Skeletal muscle tissue (tissue), 4 donors: Measurements from ENCODE around the gene CDK5RAP2. TPM values are rescaled to one million over a fixed set of nuclear protein-coding genes. Genes with fewer than 3 reads are reported as not detected.

ENCODE experiments used
- H3K27ac ChIP-seq: one replicate; pipeline ENCODE4 v1.7.0; 2013; ENCODE audit warnings: mild to moderate bottlenecking, low read depth, low read length, inconsistent platforms
- H3K27me3 ChIP-seq, 3 donors: one replicate each; pipeline ENCODE4 v1.7.0; 2013; ENCODE audit warnings: low read length in 3 of 3; ENCODE audit not compliant: control insufficient read depth in 3 of 3, insufficient read depth in 3 of 3
- H3K36me3 ChIP-seq, 3 donors: one replicate each; pipeline ENCODE4 v1.7.0; 2013; ENCODE audit warnings: low read length in 3 of 3; ENCODE audit not compliant: control insufficient read depth in 3 of 3, insufficient read depth in 3 of 3
- H3K4me1 ChIP-seq, 3 donors: one replicate each; pipeline ENCODE4 v1.7.0; 2013; ENCODE audit warnings: low read length in 3 of 3, mild to moderate bottlenecking in 3 of 3; ENCODE audit not compliant: control insufficient read depth in 3 of 3, insufficient read depth in 3 of 3
- H3K4me3 ChIP-seq, 3 donors: one replicate each; pipeline ENCODE4 v1.7.0; 2013; ENCODE audit warnings: low read length in 3 of 3
- H3K9ac ChIP-seq, 3 donors: one replicate each; pipeline ENCODE4 v1.7.0; 2013; ENCODE audit warnings: low read length in 3 of 3, mild to moderate bottlenecking in 3 of 3, moderate library complexity in 2 of 3, low read depth in 1 of 3
- H3K9me3 ChIP-seq, 3 donors: one replicate each; pipeline ENCODE4 v1.7.0; 2013; ENCODE audit warnings: low read length in 3 of 3; ENCODE audit not compliant: control insufficient read depth in 3 of 3
- total RNA-seq: library from RNA; depleted of rRNA; stranded (reverse); fragments of >200 nt; gene quantifications from one replicate; pipeline ENCODE4 v1.2.3, GENCODE V29; 2014
- donor health status: Osteomylitis.

Gene CDK5RAP2
- total RNA-seq, 1 donor from 2014 or later: 38.1 TPM

- H3K27ac ChIP-seq: peak overlapping the region; percentile 20
- peaks cover 4 to 10% (median 5%) of the 10 kb centered on the region in 3 donors for H3K36me3 ChIP-seq
- H3K9me3 ChIP-seq: no peaks in the 10 kb centered on the region
- no peaks in the 10 kb centered on the region for H3K27me3 ChIP-seq
- H3K4me1 ChIP-seq: peaks cover 18 to 38% (median 22%) of the 10 kb centered on the region in 3 donors
- H3K9ac ChIP-seq: no peak overlapping the region
- no peak overlapping the region for H3K4me3 ChIP-seq
Measured at GRCh38 chr9:120481846-120482245, 98.1 kb downstream of the CDK5RAP2 start.

GRCh38 chr9:120481248-120481647 is 98.7 kb downstream of the CDK5RAP2 start:
- no peak overlapping the region for H3K4me3 ChIP-seq
- no peak overlapping the region for H3K9ac ChIP-seq
- peak overlapping the region; percentile 55 for H3K27ac ChIP-seq
- peaks cover 21 to 41% (median 22%) of the 10 kb centered on the region in 3 donors for H3K4me1 ChIP-seq
- peaks cover 2 to 8% (median 3%) of the 10 kb centered on the region in 3 donors for H3K36me3 ChIP-seq
- no peaks in the 10 kb centered on the region for H3K9me3 ChIP-seq
- H3K27me3 ChIP-seq: no peaks in the 10 kb centered on the region

GRCh38 chr9:120480707-120481106 is 99.3 kb downstream of the CDK5RAP2 start:
- H3K27me3 ChIP-seq: no peaks in the 10 kb centered on the region
- H3K4me1 ChIP-seq: peaks cover 21 to 41% (median 22%) of the 10 kb centered on the region in 3 donors
- H3K36me3 ChIP-seq: peaks cover 0 to 10% (median 6%) of the 10 kb centered on the region in 3 donors
- H3K9ac ChIP-seq: no peak overlapping the region
- no peaks in the 10 kb centered on the region for H3K9me3 ChIP-seq
- peak overlapping the region; percentile 55 for H3K27ac ChIP-seq
- H3K4me3 ChIP-seq: no peak overlapping the region

GRCh38 chr9:120478208-120478607 is 101.8 kb downstream of the CDK5RAP2 start:
- H3K4me1 ChIP-seq: peaks cover 21 to 38% (median 22%) of the 10 kb centered on the region in 3 donors
- H3K27me3 ChIP-seq: no peaks in the 10 kb centered on the region
- H3K36me3 ChIP-seq: peaks cover 2 to 20% (median 18%) of the 10 kb centered on the region in 3 donors
- peak overlapping the region; percentile 18 for H3K27ac ChIP-seq
- no peak overlapping the region for H3K4me3 ChIP-seq
- H3K9me3 ChIP-seq: no peaks in the 10 kb centered on the region
- no peak overlapping the region for H3K9ac ChIP-seq

GRCh38 chr9:120477534-120478001 is 102.4 kb downstream of the CDK5RAP2 start:
- no peak overlapping the region for H3K4me3 ChIP-seq
- no peaks in the 10 kb centered on the region for H3K27me3 ChIP-seq
- peak overlapping the region; percentile 18 for H3K27ac ChIP-seq
- peaks cover 17 to 32% (median 21%) of the 10 kb centered on the region in 3 donors for H3K4me1 ChIP-seq
- H3K36me3 ChIP-seq: peaks cover 2 to 26% (median 18%) of the 10 kb centered on the region in 3 donors
- H3K9me3 ChIP-seq: no peaks in the 10 kb centered on the region
- peak overlapping the region in 1 of 3 donors; percentile 8 for H3K9ac ChIP-seq

- H3K4me1 ChIP-seq: peaks cover 6 to 17% (median 15%) of the 10 kb centered on the region in 3 donors
- no peaks in the 10 kb centered on the region for H3K9me3 ChIP-seq
- no peak overlapping the region for H3K9ac ChIP-seq
- H3K27ac ChIP-seq: peak overlapping the region; percentile 8
- H3K36me3 ChIP-seq: peaks cover 2 to 35% (median 33%) of the 10 kb centered on the region in 3 donors
- no peak overlapping the region for H3K4me3 ChIP-seq
- no peaks in the 10 kb centered on the region for H3K27me3 ChIP-seq
Measured at GRCh38 chr9:120475341-120475740, 104.6 kb downstream of the CDK5RAP2 start.

- Histone ChIP-seq H3K9ac (peak overlapping the region in 1 of 3 donors; percentile 28), H3K4me3 (no peak overlapping the region), H3K36me3 (peaks cover 2 to 35% (median 35%) of the 10 kb centered on the region in 3 donors), H3K27me3 (no peaks in the 10 kb centered on the region), H3K4me1 (peaks cover 6 to 17% (median 15%) of the 10 kb centered on the region in 3 donors), H3K27ac (peak overlapping the region; percentile 8), H3K9me3 (no peaks in the 10 kb centered on the region)
Measured at GRCh38 chr9:120474591-120475243, 105.2 kb downstream of the CDK5RAP2 start.

- Histone ChIP-seq H3K27me3 (no peaks in the 10 kb centered on the region), H3K36me3 (peaks cover 2 to 36% (median 35%) of the 10 kb centered on the region in 3 donors), H3K4me3 (no peak overlapping the region), H3K27ac (no peak overlapping the region), H3K4me1 (peaks cover 6 to 17% (median 15%) of the 10 kb centered on the region in 3 donors), H3K9ac (no peak overlapping the region), H3K9me3 (no peaks in the 10 kb centered on the region)
Measured at GRCh38 chr9:120473608-120474007, 106.4 kb downstream of the CDK5RAP2 start.

- Histone ChIP-seq H3K4me3 (no peak overlapping the region), H3K36me3 (peaks cover 6 to 23% (median 16%) of the 10 kb centered on the region in 3 donors), H3K9me3 (no peaks in the 10 kb centered on the region), H3K9ac (no peak overlapping the region), H3K27ac (no peak overlapping the region), H3K4me1 (no peaks in the 10 kb centered on the region), H3K27me3 (no peaks in the 10 kb centered on the region)
Measured at GRCh38 chr9:120465685-120466407, 114.1 kb downstream of the CDK5RAP2 start.
